IMR-90 (cell line): Measurements from ENCODE around the gene ABCA2. TPM values are rescaled to one million over a fixed set of nuclear protein-coding genes. Genes with fewer than 3 reads are reported as not detected.

Source experiments
- ATAC-seq: fragments of 200-7000 bp; cut with Tn5 transposase; 2 replicates; pipeline ENCODE4 v1.9.1; 2020; ENCODE audit warnings: low read depth, mild to moderate bottlenecking, moderate library complexity
- BruUV-seq: library from RNA; stranded (reverse); fragments of 400-500 nt; replicated peaks from 2 replicates; lab custom pipeline; 2021; lab: Mats Ljungman, UMichigan
- CTCF ChIA-PET: fragments of 300-600 bp; formaldehyde crosslinking; extraction: SDS; loops from one replicate; lab custom pipeline; 2021; ENCODE audit warnings: antibody characterized with exemption; lab: Yijun Ruan, JAX
- POLR2A ChIA-PET: fragments of 300-600 bp; sonication (Branson Sonifier 250); formaldehyde crosslinking; loops from one replicate; lab custom pipeline; 2022; ENCODE audit warnings: antibody characterized with exemption; ENCODE audit not compliant: unreplicated experiment; lab: Charles Lee
- DNase-seq: peaks from one replicate; pipeline ENCODE4 v3.0.0; 2013
- H2AFZ ChIP-seq: replicated peaks from 2 replicates; pipeline ENCODE3; 2013; ENCODE audit warnings: low read length, mild to moderate bottlenecking; ENCODE audit not compliant: poor library complexity
- H2AK5ac ChIP-seq: 2 replicates; pipeline ENCODE4 v1.6.1; 2013; ENCODE audit warnings: low read depth, low read length, inconsistent platforms
- H2AK9ac ChIP-seq: replicated peaks from 2 replicates; pipeline ENCODE3; 2013; ENCODE audit warnings: mild to moderate bottlenecking, low read depth, low read length, moderate library complexity; ENCODE audit not compliant: poor library complexity
- H2BK120ac ChIP-seq: 2 replicates; pipeline ENCODE4 v1.6.1; 2013; ENCODE audit warnings: low read depth, low read length, inconsistent platforms
- H2BK15ac ChIP-seq: 3 replicates; pipeline ENCODE4 v1.6.1; 2013; ENCODE audit warnings: low read depth, low read length, inconsistent platforms
- H2BK20ac ChIP-seq: 2 replicates; pipeline ENCODE4 v1.6.1; 2013; ENCODE audit warnings: low read depth, mild to moderate bottlenecking, inconsistent platforms, low read length, moderate library complexity
- H2BK5ac ChIP-seq: 2 replicates; pipeline ENCODE4 v1.6.1; 2013; ENCODE audit warnings: mild to moderate bottlenecking, low read depth, low read length, inconsistent platforms; ENCODE audit not compliant: poor library complexity, severe bottlenecking
- H3K14ac ChIP-seq: replicated peaks from 2 replicates; pipeline ENCODE4 v1.6.1; 2013; ENCODE audit warnings: low read depth, low read length, inconsistent platforms
- H3K18ac ChIP-seq: 2 replicates; pipeline ENCODE4 v1.6.1; 2013; ENCODE audit warnings: low read depth, low read length, control low read depth
- H3K23ac ChIP-seq: 2 replicates; pipeline ENCODE4 v1.6.1; 2013; ENCODE audit warnings: low read depth, low read length, inconsistent platforms
- H3K27ac ChIP-seq: 2 replicates; pipeline ENCODE4 v1.5.1; 2013; ENCODE audit warnings: mild to moderate bottlenecking, control low read depth, low read length; ENCODE audit not compliant: insufficient read depth
- H3K27me3 ChIP-seq: 2 replicates; pipeline ENCODE4 v1.6.1; 2013; ENCODE audit warnings: low read length; ENCODE audit not compliant: control insufficient read depth, insufficient read depth
- H3K36me3 ChIP-seq: 2 replicates; pipeline ENCODE4 v1.6.1; 2013; ENCODE audit warnings: low read length, mixed read lengths; ENCODE audit not compliant: control insufficient read depth, insufficient read depth
- H3K4ac ChIP-seq: 2 replicates; pipeline ENCODE4 v1.6.1; 2013; ENCODE audit warnings: low read depth, low read length, inconsistent platforms
- H3K4me1 ChIP-seq: 2 replicates; pipeline ENCODE4 v1.6.1; 2013; ENCODE audit warnings: low read length, mixed read lengths; ENCODE audit not compliant: control insufficient read depth, insufficient read depth
- H3K4me2 ChIP-seq: 2 replicates; pipeline ENCODE4 v1.6.1; 2013; ENCODE audit warnings: low read depth, mild to moderate bottlenecking, control low read depth, low read length, moderate library complexity
- H3K4me3 ChIP-seq: 2 replicates; pipeline ENCODE4 v1.5.1; 2013; ENCODE audit warnings: low read depth, mild to moderate bottlenecking, control low read depth, low read length, moderate library complexity; ENCODE audit not compliant: insufficient read depth
- H3K56ac ChIP-seq: 2 replicates; pipeline ENCODE4 v1.6.1; 2013; ENCODE audit warnings: low read length, inconsistent platforms; ENCODE audit not compliant: insufficient read depth; ENCODE audit errors: extremely low read depth
- H3K79me1 ChIP-seq, 2 experiments: 2 replicates each; pipeline ENCODE4 v1.6.1; 2013; ENCODE audit warnings: low read length in 2 of 2, inconsistent platforms in 1 of 2, low read depth in 1 of 2
- H3K9ac ChIP-seq: 2 replicates; pipeline ENCODE4 v1.6.1; 2013; ENCODE audit warnings: low read depth, low read length, control low read depth
- H3K9me1 ChIP-seq: 2 replicates; pipeline ENCODE4 v1.6.1; 2013; ENCODE audit warnings: low read length, inconsistent platforms; ENCODE audit not compliant: insufficient read depth
- H3K9me3 ChIP-seq: 2 replicates; pipeline ENCODE4 v1.6.1; 2013; ENCODE audit warnings: low read length; ENCODE audit not compliant: control insufficient read depth, insufficient read depth
- H4K20me1 ChIP-seq: 2 replicates; pipeline ENCODE4 v1.6.1; 2013; ENCODE audit warnings: low read length, inconsistent platforms; ENCODE audit not compliant: insufficient read depth
- H4K5ac ChIP-seq: 2 replicates; pipeline ENCODE4 v1.6.1; 2013; ENCODE audit warnings: mild to moderate bottlenecking, low read depth, low read length, control low read depth
- H4K8ac ChIP-seq, 2 experiments: 2 replicates each; pipeline ENCODE4 v1.6.1; 2013; ENCODE audit warnings: low read depth in 2 of 2, low read length in 2 of 2, control low read depth in 1 of 2, inconsistent platforms in 1 of 2
- H4K91ac ChIP-seq: 2 replicates; pipeline ENCODE4 v1.6.1; 2013; ENCODE audit warnings: low read depth, low read length, inconsistent platforms; ENCODE audit not compliant: insufficient read depth
- CHD1 ChIP-seq: IDR thresholded peaks from 2 replicates; pipeline ENCODE4 v1.6.1; 2012; ENCODE audit warnings: low read depth, low read length, improper control_type of control experiment
- ELK1 ChIP-seq: fragments of 150-350 bp; IDR thresholded peaks from 2 replicates; pipeline ENCODE4 v1.6.1; 2016; ENCODE audit warnings: low read depth, mild to moderate bottlenecking, low read length, moderate library complexity, borderline replicate concordance
- WGBS, 2 experiments: methylation state at CpG; one replicate each; pipeline versions ENCODE4 v1.1.5 to v1.1.7; 2013; ENCODE audit warnings: missing lambda C conversion rate in 2 of 2; ENCODE audit not compliant: insufficient read length in 1 of 2; ENCODE audit errors: extremely low coverage in 2 of 2; 5-methylcytosine and 5-hydroxymethylcytosine counted together
- dilution Hi-C: fragments of 300-500 bp; cut with HindIII; formaldehyde crosslinking; loops from one replicate; pipeline ENCODE4 v1.14.3; 2018; ENCODE audit warnings: low sequenced_read_pairs; ENCODE audit not compliant: unreplicated experiment
- in situ Hi-C: fragments of 300-500 bp; cut with MboI; formaldehyde crosslinking; loops from 3 replicates; pipeline ENCODE4 v1.14.3; 2019; ENCODE audit warnings: low sequenced_read_pairs, inconsistent platforms, mixed read lengths
- intact Hi-C: fragments of 100-400 bp; cut with micrococcal nuclease; formaldehyde crosslinking; loops from 2 replicates; pipeline ENCODE4 v1.10.0; 2022
- polyA plus RNA-seq, 3 experiments: library from polyadenylated mRNA; depleted of rRNA; stranded (reverse); fragments of >200 nt; gene quantifications; 2 replicates each; pipeline ENCODE4 v1.2.3, GENCODE V29; 2012; ENCODE audit warnings: low replicate concordance in 1 of 3
- total RNA-seq: library from RNA; depleted of rRNA; stranded (reverse); fragments of >200 nt; gene quantifications from 2 replicates; pipeline ENCODE4 v1.2.3, GENCODE V29; 2012

ABCA2 gene
- total and polyA plus RNA-seq, 2 of the 4 experiments (the other 2 are of a cell fraction), result 3.8 to 46.0 TPM

- dilution Hi-C loops, result no loop called here
Observed at GRCh38 chr9:137037035-137037434, 9.0 kb upstream of the ABCA2 start.

More at GRCh38 chr9:137037035-137037434, 9.0 kb upstream of the ABCA2 start:
- Histone ChIP-seq H3K27ac (no peak overlapping the region), H3K23ac (no peak overlapping the region), H2AK9ac (no peak overlapping the region), H3K14ac (no peak overlapping the region), H2BK15ac (no peak overlapping the region), H2AK5ac (no peak overlapping the region), H3K4me1 (no peaks in the 10 kb centered on the region), H3K4me2 (no peak overlapping the region), H3K9me1 (no peaks in the 10 kb centered on the region), H4K20me1 (peaks cover 7% of the 10 kb centered on the region; the same call in 1 of the 2 replicates), H2AFZ (no peak overlapping the region), H3K9ac (no peak overlapping the region), H4K91ac (no peak overlapping the region), H3K18ac (no peak overlapping the region), H3K79me1 (no peaks in the 10 kb centered on the region), H3K27me3 (peaks cover 2% of the 10 kb centered on the region; the same call in 1 of the 2 replicates), H4K5ac (no peak overlapping the region), H3K56ac (no peak overlapping the region), H3K36me3 (peaks cover 17% of the 10 kb centered on the region), H3K4ac (no peak overlapping the region), H3K9me3 (no peaks in the 10 kb centered on the region), H2BK5ac (no peak overlapping the region), H2BK20ac (no peak overlapping the region), H3K4me3 (no peak overlapping the region), H2BK120ac (no peak overlapping the region), H4K8ac (no peak overlapping the region)
- ChIA-PET POLR2A (no interaction called here), CTCF (interaction anchor here (0.6 to 3.1 kb wide), 2 partner anchors 89 to 202 kb away, joined by 3 to 27 read pairs; no protein-coding TSS in a partner anchor)
- ATAC-seq, result no peak
- BruUV-seq, result no TSS peak
- in situ Hi-C loops, result loop anchor here (10.0 kb wide), 1 partner anchor 252 kb away; no protein-coding TSS in a partner anchor
- WGBS, 2 experiments, result 100% methylated on average over 1 of the region's 13 CpGs; no CpG with 5 or more reads in 1 of the 2 experiments
- TF ChIP-seq CHD1 (no peak), ELK1 (no peak)
- no peak for DNase-seq
- intact Hi-C loops, result no loop called here
